Measurements from ENCODE around the gene LILRB3.

DNA sequence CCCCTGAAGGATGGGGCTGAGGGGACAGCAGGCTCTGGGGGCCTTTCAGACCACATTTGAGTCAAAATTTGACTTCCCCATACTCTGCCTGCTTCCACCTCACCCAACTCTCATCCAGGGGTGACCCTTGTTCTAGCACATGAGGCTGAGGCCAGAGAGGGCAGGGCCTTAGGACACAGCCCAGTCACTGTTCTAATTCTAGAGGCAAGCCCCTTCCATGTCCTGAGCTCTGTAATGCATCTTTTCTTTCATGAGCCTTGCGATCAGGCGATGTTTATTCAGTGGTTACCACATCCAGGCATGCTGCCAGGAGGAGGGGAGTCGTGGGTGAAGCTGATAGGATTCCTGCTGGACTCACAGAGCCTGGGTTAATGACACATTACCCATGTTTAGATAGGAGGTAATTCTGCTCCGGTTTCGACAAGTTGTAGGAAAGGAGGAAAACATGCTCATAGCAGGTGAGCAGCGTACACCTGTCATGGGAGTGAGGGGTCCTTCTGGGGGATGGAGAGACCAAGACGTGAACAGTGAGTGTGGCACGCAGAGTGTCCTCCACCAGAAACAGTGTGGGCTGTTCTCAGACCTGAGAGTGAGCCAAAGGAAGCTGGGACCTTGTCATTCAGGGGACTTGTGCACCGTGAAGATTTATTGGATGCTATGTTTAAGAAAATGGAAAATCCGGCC is 12.9 kb downstream of the LILRB3 start:
- TF ChIP-seq, protein P1, sequence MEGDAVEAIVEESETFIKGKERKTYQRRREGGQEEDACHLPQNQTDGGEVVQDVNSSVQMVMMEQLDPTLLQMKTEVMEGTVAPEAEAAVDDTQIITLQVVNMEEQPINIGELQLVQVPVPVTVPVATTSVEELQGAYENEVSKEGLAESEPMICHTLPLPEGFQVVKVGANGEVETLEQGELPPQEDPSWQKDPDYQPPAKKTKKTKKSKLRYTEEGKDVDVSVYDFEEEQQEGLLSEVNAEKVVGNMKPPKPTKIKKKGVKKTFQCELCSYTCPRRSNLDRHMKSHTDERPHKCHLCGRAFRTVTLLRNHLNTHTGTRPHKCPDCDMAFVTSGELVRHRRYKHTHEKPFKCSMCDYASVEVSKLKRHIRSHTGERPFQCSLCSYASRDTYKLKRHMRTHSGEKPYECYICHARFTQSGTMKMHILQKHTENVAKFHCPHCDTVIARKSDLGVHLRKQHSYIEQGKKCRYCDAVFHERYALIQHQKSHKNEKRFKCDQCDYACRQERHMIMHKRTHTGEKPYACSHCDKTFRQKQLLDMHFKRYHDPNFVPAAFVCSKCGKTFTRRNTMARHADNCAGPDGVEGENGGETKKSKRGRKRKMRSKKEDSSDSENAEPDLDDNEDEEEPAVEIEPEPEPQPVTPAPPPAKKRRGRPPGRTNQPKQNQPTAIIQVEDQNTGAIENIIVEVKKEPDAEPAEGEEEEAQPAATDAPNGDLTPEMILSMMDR (IDR thresholded peaks at IDR 0.05) = no peak
- TF ChIP-seq POLR2A (IDR thresholded peaks at IDR 0.05) = no peak

Measured in uterus (tissue), 2 donors.